GM12878 (cell line): ENCODE results near the gene MAPRE3. TPM values are rescaled to one million over a fixed set of nuclear protein-coding genes. Genes with fewer than 3 reads are reported as not detected.

ENCODE experiments used
- ATAC-seq: fragments of 200-7000 bp; cut with Tn5 transposase; 3 replicates; pipeline ENCODE4 v1.9.1; 2020; ENCODE audit warnings: mild to moderate bottlenecking, moderate library complexity
- BruUV-seq: library from RNA; stranded (reverse); fragments of 400-500 nt; replicated peaks from 2 replicates; lab custom pipeline; 2021; lab: Mats Ljungman, UMichigan
- CTCF ChIA-PET: fragments of 300-600 bp; sonication (Branson Sonifier 250); formaldehyde crosslinking; extraction: SDS; loops from one replicate; lab custom pipeline; 2021; ENCODE audit warnings: inconsistent platforms; lab: Yijun Ruan, JAX
- POLR2A ChIA-PET: fragments of 350-600 bp; formaldehyde crosslinking; extraction: SDS; loops from one replicate; lab custom pipeline; 2021; ENCODE audit warnings: inconsistent platforms; lab: Charles Lee
- RAD21 ChIA-PET: fragments of 300-600 bp; sonication (Branson Sonifier 250); formaldehyde crosslinking; loops from one replicate; lab custom pipeline; 2023; ENCODE audit warnings: antibody characterized with exemption; ENCODE audit not compliant: unreplicated experiment; lab: Charles Lee
- SMC1A ChIA-PET: fragments of 300-600 bp; sonication (Branson Sonifier 250); formaldehyde crosslinking; loops from one replicate; lab custom pipeline; 2023; ENCODE audit not compliant: unreplicated experiment, uncharacterized antibody; lab: Charles Lee
- DNase-seq: peaks from one replicate; pipeline ENCODE4 v3.0.0-alpha.2; 2011; ENCODE audit warnings: low read depth, low spot score
- FAIRE-seq: peaks from 3 replicates; lab custom pipeline; 2011; peaks lifted over from hg19 to GRCh38; lab: Jason Lieb, UNC
- H2AFZ ChIP-seq: 2 replicates; pipeline ENCODE4 v1.6.0; 2011; ENCODE audit warnings: low read depth, low read length, control low read depth; ENCODE audit not compliant: control insufficient read depth
- H3K27ac ChIP-seq: 2 replicates; pipeline ENCODE4 v1.5.1; 2011; ENCODE audit warnings: control low read depth; ENCODE audit not compliant: control insufficient read depth, insufficient read depth
- H3K27me3 ChIP-seq, 2 experiments: replicated peaks in 1 of 2; 2 replicates each; pipeline versions ENCODE4 v1.6.0 to v1.6.1; 2011; ENCODE audit warnings: low read length in 1 of 2; ENCODE audit not compliant: control insufficient read depth in 2 of 2, insufficient read depth in 2 of 2
- H3K36me3 ChIP-seq, 2 experiments: 2 replicates each; pipeline ENCODE4 v1.5.1; 2011; ENCODE audit warnings: low read length in 1 of 2; ENCODE audit not compliant: control insufficient read depth in 2 of 2, insufficient read depth in 2 of 2
- H3K4me1 ChIP-seq: 2 replicates; pipeline ENCODE4 v1.6.1; 2011; ENCODE audit warnings: mild to moderate bottlenecking, low read length, moderate library complexity, mixed read lengths; ENCODE audit not compliant: control insufficient read depth, insufficient read depth
- H3K4me2 ChIP-seq: 2 replicates; pipeline ENCODE4 v1.6.0; 2011; ENCODE audit warnings: control low read depth; ENCODE audit not compliant: control insufficient read depth, insufficient read depth
- H3K4me3 ChIP-seq: fragments of 200-600 bp; sonication (generic); 2 replicates; pipeline ENCODE4 v1.5.1; 2016
- H3K79me2 ChIP-seq: 2 replicates; pipeline ENCODE4 v1.6.0; 2011; ENCODE audit warnings: low read length; ENCODE audit not compliant: control insufficient read depth, insufficient read depth
- H3K9ac ChIP-seq: 2 replicates; pipeline ENCODE4 v1.8.0; 2011; ENCODE audit warnings: low read length, control low read depth, mixed read lengths; ENCODE audit not compliant: control insufficient read depth, insufficient read depth
- H3K9me3 ChIP-seq: replicated peaks from 3 replicates; pipeline ENCODE4 v1.5.1; 2011; ENCODE audit warnings: mild to moderate bottlenecking, low read length; ENCODE audit not compliant: control insufficient read depth, insufficient read depth
- H4K20me1 ChIP-seq: 2 replicates; pipeline ENCODE4 v1.6.0; 2011; ENCODE audit not compliant: control insufficient read depth, insufficient read depth
- BRCA1 ChIP-seq: IDR thresholded peaks from 2 replicates; pipeline ENCODE4 v1.6.1; 2011; ENCODE audit warnings: low read depth, low read length, improper control_type of control experiment
- CBFB ChIP-seq: IDR thresholded peaks from 2 replicates; pipeline ENCODE4 v1.6.1; 2016; ENCODE audit warnings: antibody characterized with exemption, low read depth
- CREM ChIP-seq: IDR thresholded peaks from 2 replicates; pipeline ENCODE4 v1.6.1; 2014; ENCODE audit warnings: antibody characterized with exemption, low read depth
- HDAC2 ChIP-seq: fragments of 200-600 bp; sonication (generic); IDR thresholded peaks from 2 replicates; pipeline ENCODE4 v1.6.1; 2017
- RELA ChIP-seq: fragments of 450-650 bp; IDR thresholded peaks from 2 replicates; pipeline ENCODE4 v1.8.0; 2014; ENCODE audit warnings: borderline replicate concordance; ENCODE audit not compliant: partially characterized antibody
- STAT1 ChIP-seq: fragments of 450-650 bp; conservative IDR thresholded peaks from 2 replicates; pipeline ENCODE4 v1.6.1; 2014; ENCODE audit warnings: antibody characterized with exemption, mild to moderate bottlenecking
- TAF1 ChIP-seq: IDR thresholded peaks from 2 replicates; pipeline ENCODE4 v1.6.1; 2011; ENCODE audit warnings: mild to moderate bottlenecking, low read depth, low read length, borderline replicate concordance
- USF1 ChIP-seq: IDR thresholded peaks from 2 replicates; pipeline ENCODE4 v1.6.1; 2011; ENCODE audit warnings: borderline replicate concordance, low read depth, mild to moderate bottlenecking, moderate library complexity, mixed read lengths, low read length; ENCODE audit not compliant: insufficient read depth; ENCODE audit errors: extremely low read length
- YBX1 ChIP-seq: fragments of 450-650 bp; IDR thresholded peaks from 2 replicates; pipeline ENCODE4 v1.6.1; 2016; ENCODE audit warnings: antibody characterized with exemption
- WGBS: methylation state at CpG from one replicate; pipeline ENCODE4 v1.1.6; 2016; ENCODE audit warnings: low lambda C conversion rate; ENCODE audit not compliant: insufficient replicate concordance, insufficient coverage; ENCODE audit errors: missing lambda C conversion rate; 5-methylcytosine and 5-hydroxymethylcytosine counted together
- in situ Hi-C: fragments of 300-500 bp; cut with MboI; formaldehyde crosslinking; loops from 9 replicates; pipeline ENCODE4 v1.14.3; 2018; ENCODE audit warnings: mixed read lengths
- intact Hi-C: fragments of 100-400 bp; cut with micrococcal nuclease; formaldehyde crosslinking; loops from one replicate; pipeline ENCODE4 v1.14.2; 2022; ENCODE audit not compliant: unreplicated experiment
- polyA plus RNA-seq, 11 experiments: library from polyadenylated mRNA; depleted of rRNA in 4 of 11; unstranded in 6 of 11; stranded (reverse) in 5 of 11; fragments of >200 nt; fragmentation: Nextera tagmentation in 4 of 11; fragmentation: Illumina TruSeq in 1 of 11; extraction: Ambion mirVana in 4 of 11; extraction: Trizol in 1 of 11; gene quantifications; 1 replicate in 1 of 11; 2 replicates in 10 of 11; pipeline versions ENCODE4 v1.2.1 to v1.2.3, GENCODE V29; 2011 to 2016; ENCODE audit warnings: inconsistent platforms in 2 of 11, missing spikeins in 2 of 11, low read depth in 1 of 11
- total RNA-seq, 4 experiments: library from RNA; depleted of rRNA in 3 of 4; stranded (reverse); fragments of >200 nt in 3 of 4; fragmentation: Illumina TruSeq in 1 of 4; extraction: Trizol in 1 of 4; gene quantifications; 2 replicates each; pipeline versions ENCODE4 v1.2.1 to v1.2.3, GENCODE V29; 2013 to 2021
- TF ChIP-seq, protein P1 (sequence below): IDR thresholded peaks from 2 replicates; pipeline ENCODE4 v1.6.1; 2012; ENCODE audit warnings: low read depth, low read length, improper control_type of control experiment

The MAPRE3 gene
- total and polyA plus RNA-seq, 10 of the 15 experiments (the other 5 are each of a cell fraction or from before 2014, with no cell fraction given), result 0.03 to 1.3 (median 0.73) TPM; not detected in 1

DNA sequence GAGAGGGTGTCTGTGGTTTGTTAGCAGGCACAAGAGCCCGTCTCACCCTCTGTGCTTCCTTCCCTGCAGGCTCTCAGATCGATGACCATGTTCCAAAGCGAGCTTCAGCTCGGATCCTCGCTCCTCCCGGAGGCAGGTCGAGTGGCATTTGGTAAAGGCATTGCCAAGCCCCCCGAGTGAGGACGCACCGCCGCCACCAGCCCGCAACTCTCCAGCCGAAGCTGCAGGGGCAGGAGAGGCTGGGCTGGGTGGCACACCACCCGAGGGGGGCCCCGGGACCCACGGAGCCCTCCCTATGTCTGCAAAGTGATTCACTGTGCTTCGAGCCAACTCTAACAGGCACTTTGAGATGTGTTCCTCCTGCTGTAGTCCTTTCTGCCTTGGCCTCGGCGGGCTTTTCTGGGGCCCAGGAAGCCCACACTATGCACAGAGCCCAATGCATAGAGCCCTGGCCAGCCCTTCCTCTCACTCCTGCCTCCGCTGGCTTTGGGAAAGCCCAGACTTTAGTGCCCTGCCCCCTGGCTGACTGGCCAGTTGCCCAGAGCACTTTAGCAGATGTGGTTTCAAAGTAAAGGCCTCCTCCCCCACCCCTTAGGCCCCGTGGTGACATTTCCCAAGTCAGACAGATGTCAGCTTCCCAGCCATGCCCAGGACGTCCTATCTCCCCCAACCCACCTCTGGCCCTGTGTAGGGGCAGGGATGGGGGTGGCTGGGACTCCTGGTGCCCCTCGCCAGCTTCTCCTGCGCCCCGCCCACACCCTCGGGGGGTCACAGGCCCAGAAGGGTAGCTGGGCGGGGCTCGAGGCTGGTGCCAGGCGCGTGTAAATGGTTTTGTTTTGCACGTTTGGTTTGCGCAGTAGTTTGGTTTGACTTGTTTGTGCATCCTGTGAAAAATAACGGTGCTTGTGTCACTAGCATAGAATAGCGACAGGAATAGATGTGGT lies 23.3 kb upstream of the MAPRE3 start:
- no peaks in the 10 kb centered on the region for H3K36me3 ChIP-seq
- no TSS peak for BruUV-seq
- FAIRE-seq (no peak), ATAC-seq (no peak), DNase-seq (no peak)
- SMC1A ChIA-PET, result no interaction called here
- 32% methylated on average over 33 of the region's 34 CpGs for WGBS
- no peak overlapping the region for H3K4me3 ChIP-seq
- H3K9ac ChIP-seq, result no peak overlapping the region
- CTCF ChIA-PET, result no interaction called here
- no peak overlapping the region for H2AFZ ChIP-seq
- intact Hi-C loops (no loop called here), in situ Hi-C loops (no loop called here)
- H3K4me1 ChIP-seq, result no peaks in the 10 kb centered on the region
- H4K20me1 ChIP-seq, result no peaks in the 10 kb centered on the region
- no peaks in the 10 kb centered on the region for H3K79me2 ChIP-seq
- H3K27ac ChIP-seq, result no peak overlapping the region
- H3K4me2 ChIP-seq, result no peak overlapping the region
- peaks cover 0 to 2% of the 10 kb centered on the region in 2 experiments; a peak in 2 of 4 replicates for H3K27me3 ChIP-seq
- H3K9me3 ChIP-seq, result no peaks in the 10 kb centered on the region
- RAD21 ChIA-PET, result no interaction called here
- POLR2A ChIA-PET, result no interaction called here
- no peak for TF ChIP-seq STAT1
- no peak for TF ChIP-seq YBX1
- no peak for TF ChIP-seq BRCA1
- no peak for TF ChIP-seq CREM
- no peak for TF ChIP-seq TAF1
- no peak for TF ChIP-seq CBFB
- TF ChIP-seq USF1, result no peak
- no peak for TF ChIP-seq HDAC2
- TF ChIP-seq, protein P1, sequence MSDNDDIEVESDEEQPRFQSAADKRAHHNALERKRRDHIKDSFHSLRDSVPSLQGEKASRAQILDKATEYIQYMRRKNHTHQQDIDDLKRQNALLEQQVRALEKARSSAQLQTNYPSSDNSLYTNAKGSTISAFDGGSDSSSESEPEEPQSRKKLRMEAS, result no peak
- TF ChIP-seq RELA, result no peak
